NCI-H748 treated with DMSO at 0.1 percent for 48 hours (cell line): ENCODE results near the gene SEC22A.

ENCODE experiments used
- DNase-seq: peaks from one replicate; lab custom pipeline; 2025; lab: John Stamatoyannopoulos, UW

The SEC22A gene

GRCh38 chr3:123201557-123202427 is at the start of gene SEC22A:
Gene SEC22A, plus strand, starts transcription at chr3:123201943. Its CDS starts 7,275 bp downstream, at chr3:123209218.
- peak; percentile 85 for DNase-seq

- DNase-seq = no peak
Observed at GRCh38 chr3:123152687-123153086, 49.1 kb upstream of the SEC22A start.

- no peak for DNase-seq
Observed at GRCh38 chr3:123153125-123154019, 48.4 kb upstream of the SEC22A start.

- DNase-seq = no peak
Observed at GRCh38 chr3:123154020-123154985, 47.4 kb upstream of the SEC22A start.

- DNase-seq = no peak
Observed at GRCh38 chr3:123155471-123156011, 46.2 kb upstream of the SEC22A start.

GRCh38 chr3:123156276-123156995 is 45.3 kb upstream of the SEC22A start:
- DNase-seq = no peak

- no peak for DNase-seq
Observed at GRCh38 chr3:123157209-123157597, 44.5 kb upstream of the SEC22A start.

- no peak for DNase-seq
Observed at GRCh38 chr3:123157598-123158287, 44.0 kb upstream of the SEC22A start.

- no peak for DNase-seq
Observed at GRCh38 chr3:123158330-123158729, 43.4 kb upstream of the SEC22A start.

- DNase-seq = no peak
Observed at GRCh38 chr3:123158899-123159390, 42.8 kb upstream of the SEC22A start.

GRCh38 chr3:123159926-123160635 is 41.7 kb upstream of the SEC22A start:
- DNase-seq = no peak

GRCh38 chr3:123161167-123161566 is 40.6 kb upstream of the SEC22A start:
- no peak for DNase-seq

- no peak for DNase-seq
Observed at GRCh38 chr3:123163141-123163540, 38.6 kb upstream of the SEC22A start.

GRCh38 chr3:123165163-123165562 is 36.6 kb upstream of the SEC22A start:
- DNase-seq = no peak

- no peak for DNase-seq
Observed at GRCh38 chr3:123167686-123168085, 34.1 kb upstream of the SEC22A start.

- DNase-seq = no peak
Observed at GRCh38 chr3:123168122-123168521, 33.6 kb upstream of the SEC22A start.

- no peak for DNase-seq
Observed at GRCh38 chr3:123168605-123169004, 33.1 kb upstream of the SEC22A start.

GRCh38 chr3:123169492-123169929 is 32.2 kb upstream of the SEC22A start:
- DNase-seq = no peak

- no peak for DNase-seq
Observed at GRCh38 chr3:123169930-123170329, 31.8 kb upstream of the SEC22A start.
